Loucy (cell line): ENCODE results near the gene GSG1L.
"Not testable (repeated sequence)": the region's sequence is repeated elsewhere in the genome, so short reads cannot be mapped to it uniquely, and the experiment has no call there.

Experiments used
- H2AFZ ChIP-seq: fragments of 200-600 bp; sonication (generic); 2 replicates; pipeline ENCODE4 v1.6.0; 2016; ENCODE audit warnings: antibody characterized with exemption, mild to moderate bottlenecking, low read length, moderate library complexity
- H3F3A ChIP-seq: fragments of 200-600 bp; 2 replicates; pipeline ENCODE4 v1.6.0; 2016; ENCODE audit warnings: antibody characterized with exemption, low read depth, mild to moderate bottlenecking
- H3K27me3 ChIP-seq: fragments of 200-600 bp; sonication (generic); 2 replicates; pipeline ENCODE4 v1.6.1; 2014; ENCODE audit warnings: low read length, mild to moderate bottlenecking; ENCODE audit not compliant: insufficient read depth, poor library complexity, severe bottlenecking
- H3K36me3 ChIP-seq: fragments of 200-600 bp; sonication (generic); 2 replicates; pipeline ENCODE4 v1.6.1; 2016; ENCODE audit warnings: low read length; ENCODE audit not compliant: insufficient read depth
- H3K4me1 ChIP-seq: fragments of 200-600 bp; sonication (generic); 2 replicates; pipeline ENCODE4 v1.5.1; 2014; ENCODE audit warnings: low read length, mild to moderate bottlenecking; ENCODE audit not compliant: insufficient read depth, poor library complexity, severe bottlenecking
- H3K4me2 ChIP-seq: fragments of 200-600 bp; sonication (generic); 2 replicates; pipeline ENCODE4 v1.6.0; 2014; ENCODE audit warnings: antibody characterized with exemption, low read length, low read depth, mild to moderate bottlenecking; ENCODE audit not compliant: poor library complexity, severe bottlenecking
- H3K4me3 ChIP-seq: fragments of 200-600 bp; sonication (generic); 2 replicates; pipeline ENCODE4 v1.5.1; 2014; ENCODE audit warnings: low read length, mild to moderate bottlenecking, mixed read lengths; ENCODE audit not compliant: poor library complexity, severe bottlenecking
- H3K79me2 ChIP-seq: fragments of 200-600 bp; sonication (generic); 2 replicates; pipeline ENCODE4 v1.6.1; 2014; ENCODE audit warnings: low read length; ENCODE audit not compliant: insufficient read depth
- H3K9ac ChIP-seq: fragments of 200-600 bp; sonication (generic); 2 replicates; pipeline ENCODE4 v1.6.0; 2014; ENCODE audit warnings: mild to moderate bottlenecking, low read depth, low read length, moderate library complexity; ENCODE audit not compliant: poor library complexity, severe bottlenecking
- H3K9me2 ChIP-seq: fragments of 200-600 bp; sonication (generic); replicated peaks from 2 replicates; pipeline ENCODE4 v1.6.1; 2016; ENCODE audit warnings: low read depth, low read length, mixed read lengths
- H3K9me3 ChIP-seq: fragments of 200-600 bp; sonication (generic); 2 replicates; pipeline ENCODE4 v1.6.1; 2014; ENCODE audit warnings: mild to moderate bottlenecking, antibody characterized with exemption, low read length, low read depth; ENCODE audit not compliant: insufficient read depth
- H4K20me1 ChIP-seq: fragments of 200-600 bp; sonication (generic); 2 replicates; pipeline ENCODE4 v1.6.0; 2014; ENCODE audit warnings: antibody characterized with exemption, low read length, mild to moderate bottlenecking; ENCODE audit not compliant: insufficient read depth, poor library complexity, severe bottlenecking
- EZH2phosphoT487 ChIP-seq: fragments of 200-600 bp; IDR thresholded peaks from 2 replicates; pipeline ENCODE4 v1.6.1; 2018; ENCODE audit warnings: antibody characterized with exemption, mild to moderate bottlenecking, moderate library complexity, borderline replicate concordance
- TF ChIP-seq, protein P1 (sequence below): fragments of 200-600 bp; sonication (generic); conservative IDR thresholded peaks from 2 replicates; pipeline ENCODE4 v1.5.1; 2014; ENCODE audit warnings: mild to moderate bottlenecking, antibody characterized with exemption, low read length

The GSG1L gene

DNA sequence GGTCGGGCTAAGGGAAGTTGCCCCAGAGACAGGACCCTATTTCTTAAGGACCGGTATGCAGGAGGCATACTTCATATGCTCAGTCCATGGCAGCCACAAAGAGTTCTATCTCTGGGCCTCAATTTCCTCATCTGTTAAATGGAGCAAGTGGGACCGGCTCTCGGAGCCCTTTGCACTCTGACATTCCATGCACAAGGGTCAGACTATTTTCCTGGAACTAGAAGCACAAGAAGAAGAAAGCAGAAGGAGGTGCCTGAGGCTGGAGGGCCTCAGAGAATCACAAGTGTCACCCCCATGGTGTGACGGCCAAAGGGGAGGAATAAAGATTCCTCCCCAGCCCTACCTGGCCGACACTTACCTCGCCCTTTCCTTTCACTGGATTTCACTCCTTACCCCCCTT lies 115.8 kb downstream of the GSG1L start:
- no peaks in the 10 kb centered on the region for H3K9me2 ChIP-seq
- H3K9ac ChIP-seq = no peak overlapping the region
- H3K4me1 ChIP-seq = no peaks in the 10 kb centered on the region
- no peak overlapping the region for H3K4me3 ChIP-seq
- H3F3A ChIP-seq = no peaks in the 10 kb centered on the region
- TF ChIP-seq EZH2phosphoT487 = no peak
- TF ChIP-seq, protein P1, sequence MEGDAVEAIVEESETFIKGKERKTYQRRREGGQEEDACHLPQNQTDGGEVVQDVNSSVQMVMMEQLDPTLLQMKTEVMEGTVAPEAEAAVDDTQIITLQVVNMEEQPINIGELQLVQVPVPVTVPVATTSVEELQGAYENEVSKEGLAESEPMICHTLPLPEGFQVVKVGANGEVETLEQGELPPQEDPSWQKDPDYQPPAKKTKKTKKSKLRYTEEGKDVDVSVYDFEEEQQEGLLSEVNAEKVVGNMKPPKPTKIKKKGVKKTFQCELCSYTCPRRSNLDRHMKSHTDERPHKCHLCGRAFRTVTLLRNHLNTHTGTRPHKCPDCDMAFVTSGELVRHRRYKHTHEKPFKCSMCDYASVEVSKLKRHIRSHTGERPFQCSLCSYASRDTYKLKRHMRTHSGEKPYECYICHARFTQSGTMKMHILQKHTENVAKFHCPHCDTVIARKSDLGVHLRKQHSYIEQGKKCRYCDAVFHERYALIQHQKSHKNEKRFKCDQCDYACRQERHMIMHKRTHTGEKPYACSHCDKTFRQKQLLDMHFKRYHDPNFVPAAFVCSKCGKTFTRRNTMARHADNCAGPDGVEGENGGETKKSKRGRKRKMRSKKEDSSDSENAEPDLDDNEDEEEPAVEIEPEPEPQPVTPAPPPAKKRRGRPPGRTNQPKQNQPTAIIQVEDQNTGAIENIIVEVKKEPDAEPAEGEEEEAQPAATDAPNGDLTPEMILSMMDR = no peak
- no peaks in the 10 kb centered on the region for H3K9me3 ChIP-seq
- H2AFZ ChIP-seq = no peak overlapping the region
- no peak overlapping the region for H3K4me2 ChIP-seq
- no peaks in the 10 kb centered on the region for H3K79me2 ChIP-seq
- no peaks in the 10 kb centered on the region for H3K27me3 ChIP-seq
- H3K36me3 ChIP-seq = no peaks in the 10 kb centered on the region
- H4K20me1 ChIP-seq = no peaks in the 10 kb centered on the region

DNA sequence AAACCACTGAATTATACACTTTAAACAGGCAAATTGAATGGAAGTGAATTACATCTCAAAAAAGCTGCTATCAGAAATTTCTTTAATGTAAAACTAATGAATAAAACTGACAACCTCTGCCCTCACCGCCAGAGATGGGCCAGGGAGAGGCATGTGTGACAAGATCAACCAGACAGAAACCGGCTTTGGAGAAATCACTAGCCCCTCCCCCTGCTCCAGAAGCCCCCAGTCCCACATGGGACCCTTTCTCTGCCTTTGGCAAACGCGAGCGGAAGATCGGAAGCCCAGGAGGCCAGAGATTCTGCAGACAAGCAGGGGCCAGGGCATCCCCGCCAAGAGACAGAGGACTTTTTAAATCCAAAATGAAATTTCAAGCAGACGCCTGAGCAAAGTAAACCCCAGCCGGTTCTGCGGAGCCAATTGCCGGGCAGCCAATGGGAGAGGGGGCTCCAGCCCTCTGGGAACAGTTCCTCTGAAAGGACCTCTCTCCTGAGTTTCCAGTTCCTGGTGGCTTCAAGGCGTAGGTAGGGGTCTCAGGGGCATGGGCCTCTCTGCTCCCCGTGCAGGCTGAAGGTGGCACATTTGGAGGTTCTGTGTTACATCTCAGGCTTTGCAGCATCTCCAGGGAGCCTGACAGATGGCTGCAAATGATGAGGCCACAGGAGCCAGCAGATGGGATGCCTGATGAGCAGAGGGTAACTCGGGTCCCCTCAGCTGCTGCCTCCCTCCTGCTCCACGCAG lies 118.1 kb downstream of the GSG1L start:
- no peaks in the 10 kb centered on the region for H4K20me1 ChIP-seq
- TF ChIP-seq EZH2phosphoT487 = no peak
- TF ChIP-seq, protein P1 = no peak
- no peaks in the 10 kb centered on the region for H3F3A ChIP-seq
- H3K9me2 ChIP-seq = no peaks in the 10 kb centered on the region
- H2AFZ ChIP-seq = no peak overlapping the region
- H3K27me3 ChIP-seq = no peaks in the 10 kb centered on the region
- H3K36me3 ChIP-seq = no peaks in the 10 kb centered on the region
- H3K4me1 ChIP-seq = no peaks in the 10 kb centered on the region
- H3K4me3 ChIP-seq = no peak overlapping the region
- H3K4me2 ChIP-seq = no peak overlapping the region
- no peaks in the 10 kb centered on the region for H3K79me2 ChIP-seq
- H3K9ac ChIP-seq = no peak overlapping the region
- no peaks in the 10 kb centered on the region for H3K9me3 ChIP-seq

- Histone ChIP-seq H2AFZ (no peak overlapping the region), H3K79me2 (no peaks in the 10 kb centered on the region), H3K27me3 (no peaks in the 10 kb centered on the region), H3K4me1 (no peaks in the 10 kb centered on the region), H4K20me1 (no peaks in the 10 kb centered on the region), H3F3A (no peaks in the 10 kb centered on the region), H3K9me3 (no peaks in the 10 kb centered on the region), H3K4me2 (no peak overlapping the region), H3K4me3 (no peak overlapping the region), H3K9me2 (no peaks in the 10 kb centered on the region), H3K9ac (no peak overlapping the region), H3K36me3 (no peaks in the 10 kb centered on the region)
- TF ChIP-seq EZH2phosphoT487 = no peak
- TF ChIP-seq, protein P1 = no peak
Measured at GRCh38 chr16:27943766-27944165, 119.7 kb downstream of the GSG1L start.

DNA sequence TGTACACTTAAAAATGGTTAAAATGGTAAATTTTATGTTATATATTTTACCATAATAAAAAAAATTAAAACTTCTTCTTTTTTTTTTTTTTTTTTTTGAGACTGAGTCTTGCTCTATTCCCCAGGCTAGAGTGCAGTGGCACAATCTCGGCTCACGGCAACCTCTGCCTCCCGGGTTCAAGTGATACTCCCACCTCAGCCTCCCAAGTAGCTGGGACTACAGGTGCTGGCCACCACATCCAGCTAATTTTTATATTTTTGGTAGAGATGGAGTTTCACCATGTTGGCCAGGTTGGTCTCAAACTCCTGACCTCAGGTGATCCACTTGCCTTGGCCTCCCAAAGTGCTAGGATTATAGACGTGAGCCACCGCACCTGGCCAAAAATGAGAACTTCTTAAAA lies 121.4 kb downstream of the GSG1L start:
- not testable (repeated sequence) for H3K9me3 ChIP-seq, H3K36me3 ChIP-seq, H3K79me2 ChIP-seq, H3F3A ChIP-seq, H2AFZ ChIP-seq, H3K4me2 ChIP-seq, H4K20me1 ChIP-seq, H3K9me2 ChIP-seq, H3K4me1 ChIP-seq, H3K27me3 ChIP-seq, H3K4me3 ChIP-seq, H3K9ac ChIP-seq
